GM18502 (cell line): ENCODE data around the gene EXTL2.
"Not testable (repeated sequence)": the region's sequence is repeated elsewhere in the genome, so short reads cannot be mapped to it uniquely, and the experiment has no call there.

Experiments
- ATAC-seq: cut with Tn5 transposase; IDR thresholded peaks from one replicate; pipeline ENCODE4 v1.9.1; 2021; ENCODE audit warnings: mild to moderate bottlenecking; ENCODE audit not compliant: unreplicated experiment, poor library complexity

Gene EXTL2, protein sequence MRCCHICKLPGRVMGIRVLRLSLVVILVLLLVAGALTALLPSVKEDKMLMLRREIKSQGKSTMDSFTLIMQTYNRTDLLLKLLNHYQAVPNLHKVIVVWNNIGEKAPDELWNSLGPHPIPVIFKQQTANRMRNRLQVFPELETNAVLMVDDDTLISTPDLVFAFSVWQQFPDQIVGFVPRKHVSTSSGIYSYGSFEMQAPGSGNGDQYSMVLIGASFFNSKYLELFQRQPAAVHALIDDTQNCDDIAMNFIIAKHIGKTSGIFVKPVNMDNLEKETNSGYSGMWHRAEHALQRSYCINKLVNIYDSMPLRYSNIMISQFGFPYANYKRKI

DNA sequence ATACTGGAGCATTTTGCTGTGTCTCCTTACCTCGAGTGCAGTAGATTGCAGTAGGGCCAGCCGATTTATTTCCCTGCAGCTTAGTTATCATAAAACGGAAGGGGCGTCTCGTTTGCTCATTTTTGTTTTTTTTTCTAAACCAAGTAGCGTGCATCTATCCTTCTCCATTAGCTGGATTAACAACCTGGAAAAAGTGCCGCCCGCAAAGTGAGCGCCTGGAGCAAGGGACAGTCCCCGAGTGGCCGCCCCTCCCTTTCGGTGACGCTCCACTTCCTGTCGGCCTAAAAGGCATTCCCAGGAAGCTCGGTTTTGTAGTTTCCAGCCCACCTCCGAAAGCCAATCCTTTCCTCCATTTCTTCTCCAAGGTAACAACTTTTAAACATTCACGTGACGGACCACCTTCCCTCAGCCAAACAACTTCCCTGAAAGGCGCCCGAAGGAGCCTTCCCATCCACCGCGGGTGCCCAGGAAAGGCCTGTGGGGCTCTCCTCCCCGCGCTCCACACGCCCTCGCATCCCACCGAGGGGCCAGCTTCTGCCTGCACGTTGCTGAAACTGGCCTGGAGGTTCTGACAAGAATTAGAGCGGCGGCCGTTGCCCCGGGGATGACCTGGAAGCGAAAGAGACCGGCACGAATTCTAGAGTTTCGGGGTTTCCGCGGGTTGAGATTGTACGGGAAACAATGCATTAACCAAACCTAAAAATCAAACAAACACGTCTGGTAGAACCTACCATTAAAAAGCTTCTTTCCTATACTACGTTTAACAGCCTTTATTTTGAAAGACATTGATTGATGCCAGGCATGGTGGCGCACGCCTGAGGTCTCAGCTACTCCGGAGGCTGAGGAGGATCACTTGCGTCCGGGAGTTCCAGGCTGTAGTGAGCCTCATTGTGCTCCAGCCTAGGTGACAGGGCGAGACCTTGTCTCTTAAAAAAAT is at the start of gene EXTL2:
TSS of gene EXTL2 (minus strand) at position 240 of the 937 bp plus-strand sequence. CDS start 6,085 bp downstream, outside the sequence.
- peak; percentile 54 for ATAC-seq

DNA sequence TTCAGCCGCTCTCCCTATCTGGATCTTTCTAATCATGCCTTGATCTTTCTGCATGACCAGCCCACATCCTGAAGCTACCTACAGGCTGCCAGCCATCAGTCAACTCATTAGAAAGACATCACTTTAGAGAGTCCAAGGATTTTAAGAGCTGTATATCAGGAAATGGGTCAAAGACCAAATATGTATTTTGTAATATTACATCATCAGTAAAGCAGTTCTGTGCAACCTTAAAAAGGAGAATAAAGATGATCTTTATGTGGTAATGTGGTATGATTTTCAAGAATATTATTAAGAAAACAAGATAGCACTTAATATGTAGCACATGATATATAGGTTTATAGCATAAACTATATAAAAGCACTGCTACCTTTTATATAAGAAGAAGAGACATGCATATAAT is 48.9 kb upstream of the EXTL2 start:
- ATAC-seq = no peak

DNA sequence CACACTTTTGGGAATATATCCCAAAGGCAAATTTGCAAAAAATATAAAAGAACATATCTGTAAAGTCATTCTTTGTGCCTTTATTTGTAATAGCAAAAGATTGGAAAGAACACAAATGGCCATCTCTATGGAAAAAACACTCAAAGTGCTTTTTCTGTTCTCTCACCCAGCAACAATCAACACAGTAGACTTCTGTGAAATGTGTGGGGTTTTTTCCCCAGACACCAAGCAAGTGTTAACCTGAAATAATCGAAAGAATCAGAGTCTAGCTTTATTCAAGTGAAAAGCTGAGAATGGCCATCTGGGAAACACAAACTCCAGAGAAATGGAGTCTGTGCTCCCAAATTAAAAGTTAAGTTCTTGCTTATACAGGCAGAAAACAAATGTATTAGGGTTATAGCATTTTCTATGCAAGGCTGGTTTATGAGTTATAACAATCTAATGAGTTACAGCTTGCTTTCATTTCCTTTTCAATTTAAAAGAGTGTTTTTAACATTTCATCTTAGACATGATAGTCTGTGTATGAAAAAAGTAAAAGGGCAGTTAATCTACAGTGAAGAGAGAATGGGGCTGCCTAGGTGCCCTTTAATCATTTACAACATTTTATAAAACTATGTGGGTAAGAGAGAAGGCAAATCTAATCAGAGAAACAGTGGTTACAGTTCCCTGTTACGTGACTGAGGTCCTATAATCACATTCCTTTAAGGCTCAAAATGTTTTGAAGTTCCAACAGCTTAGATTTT is 47.8 kb upstream of the EXTL2 start:
- no peak for ATAC-seq

DNA sequence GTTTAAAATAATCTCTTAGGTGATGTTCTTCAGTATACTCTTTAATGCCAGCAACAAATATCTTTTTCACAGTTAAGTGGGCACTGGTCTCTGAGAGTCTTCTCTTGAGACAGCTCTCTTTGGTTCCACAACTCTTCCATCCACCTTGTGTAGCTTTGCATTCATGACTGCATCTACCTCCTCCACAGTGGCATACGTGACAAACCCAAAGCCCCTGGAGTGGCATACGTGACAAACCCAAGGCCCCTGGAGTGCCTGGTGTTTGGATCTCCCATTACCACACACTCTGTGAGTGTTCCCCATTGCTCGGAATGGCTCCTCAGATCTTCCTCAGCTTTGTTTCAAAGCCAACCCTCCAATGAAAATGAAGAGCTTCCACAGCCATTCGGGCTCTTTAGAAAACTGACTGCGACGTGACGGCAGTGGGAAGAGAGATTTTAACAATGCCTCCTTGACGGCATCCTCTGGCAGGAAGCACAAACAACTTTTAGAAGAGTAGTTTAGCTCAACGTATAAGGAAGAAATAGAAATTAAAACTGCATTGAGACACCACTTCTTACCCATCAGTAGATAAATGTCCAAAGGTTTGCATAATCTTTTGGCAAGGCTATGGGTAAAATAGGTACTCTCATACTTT is 47.1 kb upstream of the EXTL2 start:
- no peak for ATAC-seq

DNA sequence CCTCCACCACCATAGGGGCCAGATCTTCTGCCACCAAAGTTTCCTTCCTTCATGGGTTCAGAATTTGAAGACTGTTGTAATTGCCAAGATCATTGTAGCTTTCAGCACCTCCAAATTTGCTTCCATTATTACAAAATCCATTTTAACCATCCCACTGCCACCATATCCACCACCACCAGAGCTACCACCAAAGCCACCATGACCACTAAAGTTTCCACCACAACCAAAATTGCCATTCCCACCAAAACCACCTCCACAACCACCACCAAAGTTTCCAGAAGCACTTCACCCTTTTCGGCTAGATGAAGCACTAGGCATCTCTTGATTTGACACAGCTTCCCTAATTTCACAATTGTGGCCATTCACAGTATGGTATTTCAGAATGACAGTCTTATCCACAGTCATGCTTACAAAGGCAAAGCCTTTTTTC is 46.5 kb upstream of the EXTL2 start:
- peak; percentile 57 for ATAC-seq

DNA sequence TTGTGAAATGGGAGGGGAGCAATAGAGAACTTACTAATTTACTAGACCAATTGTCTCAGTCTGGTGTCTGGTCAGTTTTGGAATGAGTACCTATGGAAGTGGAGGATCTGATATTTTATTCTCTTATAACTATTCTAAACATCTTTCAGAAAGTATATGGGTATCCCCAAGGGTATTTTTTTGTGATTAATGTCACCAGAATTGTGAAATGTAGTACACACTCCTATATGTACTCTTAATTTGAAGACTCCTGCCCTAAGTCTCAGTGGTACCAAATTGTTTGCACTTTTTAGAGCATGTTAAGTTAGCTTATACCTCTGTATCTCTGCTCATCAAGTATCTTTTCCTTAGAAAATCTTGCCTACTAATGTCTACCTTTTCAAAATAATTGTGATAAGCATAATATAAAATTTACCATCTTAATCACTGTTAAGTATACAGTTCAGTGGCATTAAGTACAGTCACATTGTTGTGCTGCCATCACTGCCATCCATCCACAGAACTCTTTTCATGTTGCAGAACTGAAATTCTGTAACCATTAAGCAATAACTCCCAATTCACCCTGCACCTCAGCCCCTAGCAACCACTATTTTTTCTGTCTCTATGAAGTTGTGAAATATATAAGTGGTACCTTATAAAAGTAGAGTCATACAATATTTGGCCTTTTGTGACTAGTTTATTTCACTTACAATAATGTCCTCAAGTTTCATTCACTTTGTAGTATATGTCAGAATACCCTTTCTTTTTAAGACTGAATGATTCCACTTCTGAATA is 41.7 kb upstream of the EXTL2 start:
- ATAC-seq = no peak

DNA sequence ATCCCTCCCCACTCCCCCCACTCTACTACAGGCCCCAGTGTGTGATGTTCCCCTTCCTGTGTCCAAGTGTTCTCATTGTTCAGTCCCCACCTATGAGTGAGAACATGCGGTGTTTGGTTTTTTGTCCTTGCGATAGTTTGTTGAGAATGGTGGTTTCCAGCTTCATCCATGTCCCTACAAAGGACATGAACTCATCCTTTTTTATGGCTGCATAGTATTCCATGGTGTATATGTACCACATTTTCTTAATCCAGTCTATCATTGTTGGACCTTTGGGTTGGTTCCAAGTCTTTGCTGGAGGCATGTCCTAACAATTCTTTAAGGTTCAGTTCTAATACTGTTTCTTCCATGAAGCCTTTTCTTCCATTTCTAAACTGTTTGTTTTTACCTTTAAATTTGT is 38.9 kb upstream of the EXTL2 start:
- ATAC-seq = not testable (repeated sequence)

DNA sequence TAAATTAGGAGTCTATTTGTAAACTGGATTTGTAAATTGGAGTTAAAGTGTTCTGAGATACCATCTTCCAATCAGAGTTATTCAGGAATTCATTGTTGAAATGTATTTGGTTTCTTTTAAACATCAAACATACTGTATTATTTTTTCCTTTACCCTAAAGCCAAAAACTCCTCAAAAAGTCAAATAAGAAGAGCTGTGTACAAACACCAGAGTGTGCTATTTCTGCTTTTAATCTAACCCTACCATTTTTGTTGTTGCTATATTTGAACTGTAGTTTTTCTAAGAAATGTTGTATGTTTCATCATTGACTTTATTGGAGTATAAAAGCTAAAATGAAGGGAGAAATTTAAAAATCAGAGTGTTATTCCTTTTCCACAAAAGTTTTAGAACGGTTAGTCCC is 37.1 kb upstream of the EXTL2 start:
- ATAC-seq = no peak

DNA sequence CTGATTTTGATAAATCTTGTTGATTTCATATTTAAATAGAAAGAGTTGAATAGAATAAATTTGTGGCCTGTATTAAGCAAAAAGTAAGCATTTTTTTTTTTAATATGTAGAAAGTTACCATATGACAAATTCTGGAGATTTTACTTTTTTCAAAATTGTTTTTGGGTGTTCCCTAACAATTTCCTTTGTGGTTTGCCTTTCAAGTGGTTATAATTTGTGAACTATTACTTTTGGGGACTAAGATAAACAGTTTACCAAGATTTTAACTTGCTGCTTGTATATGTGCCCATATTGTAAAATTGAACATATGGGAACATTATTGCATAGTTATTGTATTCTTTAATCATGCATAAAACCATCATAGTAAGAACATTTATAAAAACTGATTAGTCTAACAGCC is 35.9 kb upstream of the EXTL2 start:
- no peak for ATAC-seq

DNA sequence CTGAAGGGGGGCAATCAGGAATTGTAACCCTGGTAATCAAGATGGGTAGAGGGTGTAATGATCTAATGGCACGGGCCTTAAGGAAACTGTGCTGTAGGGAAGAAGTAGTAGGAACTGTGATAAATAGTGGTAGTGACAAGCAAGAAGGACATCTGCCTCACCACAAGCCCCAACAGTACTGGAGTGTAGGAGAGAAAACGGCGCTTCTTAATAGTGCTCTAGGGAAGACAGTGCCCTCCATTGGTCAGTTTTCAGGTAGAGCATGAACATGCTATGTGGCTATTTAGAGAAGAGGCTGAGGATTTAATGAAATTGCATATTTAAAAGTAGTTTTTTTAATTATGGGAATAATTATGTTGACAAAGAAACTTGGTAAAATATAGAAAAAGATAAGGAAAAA is 33.5 kb upstream of the EXTL2 start:
- no peak for ATAC-seq

DNA sequence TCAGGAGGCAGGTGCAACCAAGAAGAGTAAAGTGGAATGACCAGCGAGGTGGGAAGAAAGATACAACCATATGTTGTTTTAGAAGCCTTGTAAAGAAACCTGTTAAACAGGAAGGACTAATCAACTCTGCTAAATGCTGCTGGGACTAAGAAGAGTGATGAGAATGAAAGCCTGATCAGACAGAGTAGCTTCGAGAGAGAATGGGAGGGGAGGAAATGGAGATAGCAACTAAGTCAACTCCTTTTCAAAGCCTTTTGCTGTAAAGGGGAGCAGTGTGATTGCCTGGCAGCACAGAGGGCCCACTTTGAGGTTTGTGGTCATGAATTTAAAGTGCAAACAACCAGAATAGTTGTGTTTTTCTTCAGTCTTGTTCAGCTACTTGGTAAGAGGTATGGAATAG is 32.6 kb upstream of the EXTL2 start:
- ATAC-seq = no peak

DNA sequence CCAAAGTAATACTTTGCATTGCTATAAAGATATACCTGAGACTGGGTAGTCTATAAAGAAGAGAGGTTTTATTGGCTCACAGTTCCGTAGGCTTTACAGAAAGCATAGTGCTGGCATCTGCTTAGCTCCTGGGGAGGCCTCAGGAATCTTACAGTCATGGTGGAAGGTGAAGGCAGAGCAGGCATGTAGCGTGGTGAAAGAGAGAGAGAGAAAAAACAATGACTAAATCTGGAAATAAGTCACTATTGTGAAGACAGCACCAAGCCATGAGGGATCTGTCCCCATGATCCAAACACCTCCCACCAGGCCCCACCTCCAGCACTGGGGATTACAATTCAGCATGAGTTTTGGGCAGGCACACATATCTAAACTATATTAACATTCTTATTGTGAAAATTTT is 31.6 kb upstream of the EXTL2 start:
- ATAC-seq = no peak

DNA sequence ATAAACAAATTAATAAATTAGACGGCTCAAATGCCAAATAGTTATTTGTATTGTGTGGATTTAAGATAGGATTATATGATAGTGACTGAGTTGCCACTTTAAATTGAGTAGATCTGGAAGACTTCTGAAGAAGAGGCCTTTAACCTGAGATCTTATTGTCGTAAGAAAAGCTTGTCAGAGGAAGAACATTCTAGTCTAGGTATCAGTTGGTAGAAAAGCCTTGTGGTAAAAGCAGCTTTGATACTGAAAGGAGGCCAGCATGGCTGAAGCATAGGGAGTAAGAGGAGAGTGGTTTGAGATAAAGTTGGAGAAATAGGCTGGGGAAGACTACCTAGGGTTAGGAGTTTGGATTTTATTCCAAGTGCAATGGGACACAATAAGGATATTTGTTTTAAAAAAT is 30.3 kb upstream of the EXTL2 start:
- no peak for ATAC-seq

DNA sequence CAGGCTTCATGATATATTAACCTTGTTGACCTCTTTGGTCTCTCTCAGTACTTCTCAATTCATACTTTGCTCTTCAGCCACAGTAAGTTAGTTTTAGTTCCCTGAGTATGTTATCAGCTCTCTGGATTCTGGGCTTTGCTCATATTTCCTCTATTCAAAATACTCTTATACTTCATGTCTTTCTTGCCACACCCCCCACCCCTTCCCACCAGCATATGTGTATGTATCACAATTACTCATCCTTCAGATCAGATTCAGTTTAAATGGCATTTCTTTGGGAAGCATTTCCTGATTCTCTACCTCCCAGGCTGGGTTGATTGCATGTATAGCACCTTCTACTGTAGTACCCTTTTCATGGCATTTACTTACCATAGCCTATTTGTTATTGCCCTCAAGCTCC is 29.6 kb upstream of the EXTL2 start:
- no peak for ATAC-seq

DNA sequence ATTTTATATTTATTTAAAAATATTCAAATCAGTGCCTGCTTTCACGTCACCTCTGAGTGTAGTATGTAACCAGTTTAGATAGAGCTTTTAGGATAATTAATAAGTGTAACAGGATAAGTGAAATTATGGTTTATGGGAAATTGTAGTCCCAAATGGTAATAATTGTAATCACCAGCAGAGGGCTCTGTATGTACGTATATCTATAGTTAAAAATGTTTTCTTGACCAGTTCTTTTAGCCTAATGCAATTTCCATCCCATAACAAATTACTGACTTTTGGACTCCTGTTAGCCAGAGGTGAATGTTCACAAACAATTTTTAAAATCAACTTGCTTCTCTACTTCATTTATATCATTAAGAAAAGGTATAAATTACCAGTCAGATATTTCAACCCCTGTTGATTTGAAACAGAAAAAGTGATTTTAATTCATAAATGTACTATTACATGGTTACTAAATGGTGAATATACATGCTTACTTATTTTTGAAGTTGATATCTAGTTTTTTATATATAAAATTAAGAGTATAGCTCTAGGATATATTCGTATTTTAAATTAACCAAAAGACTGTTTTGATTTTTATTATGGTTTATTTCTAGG is 26.6 kb upstream of the EXTL2 start:
- no peak for ATAC-seq

DNA sequence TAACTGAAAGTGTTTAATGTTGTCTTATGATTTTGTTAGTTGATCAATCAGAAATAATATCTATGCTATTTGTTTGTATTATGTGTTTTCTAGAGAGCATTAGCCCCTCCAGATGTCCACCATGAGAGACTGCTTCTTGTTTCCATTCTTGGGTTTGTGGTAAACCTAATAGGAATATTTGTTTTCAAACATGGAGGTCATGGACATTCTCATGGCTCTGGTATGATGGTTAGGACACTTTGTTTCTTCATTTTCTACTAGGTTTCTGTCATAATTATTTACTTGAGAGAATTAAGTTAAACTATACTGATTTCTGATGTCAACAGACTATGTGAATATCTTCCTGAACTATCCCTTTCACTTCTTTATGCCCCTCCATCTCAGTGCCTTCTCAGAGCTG is 17.4 kb upstream of the EXTL2 start:
- no peak for ATAC-seq

DNA sequence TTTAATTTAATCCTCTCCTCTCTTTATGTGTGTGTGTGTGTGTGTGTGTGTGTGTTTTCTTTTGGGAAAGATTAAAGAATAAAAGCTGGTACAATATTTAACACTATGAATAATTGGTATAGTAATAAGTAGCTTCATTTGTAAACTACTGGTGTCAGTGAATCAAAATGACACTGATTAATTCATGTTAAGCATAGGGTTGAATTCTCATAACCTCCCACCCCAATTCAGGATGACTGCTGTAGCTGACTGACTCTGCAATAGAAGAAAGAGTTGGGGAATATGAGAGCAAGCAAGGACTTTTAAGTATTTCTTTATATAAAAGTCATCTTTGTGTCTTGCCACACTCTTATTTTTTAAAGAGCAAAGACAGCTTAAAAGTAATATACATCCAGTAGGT is 14.4 kb upstream of the EXTL2 start:
- no peak for ATAC-seq

DNA sequence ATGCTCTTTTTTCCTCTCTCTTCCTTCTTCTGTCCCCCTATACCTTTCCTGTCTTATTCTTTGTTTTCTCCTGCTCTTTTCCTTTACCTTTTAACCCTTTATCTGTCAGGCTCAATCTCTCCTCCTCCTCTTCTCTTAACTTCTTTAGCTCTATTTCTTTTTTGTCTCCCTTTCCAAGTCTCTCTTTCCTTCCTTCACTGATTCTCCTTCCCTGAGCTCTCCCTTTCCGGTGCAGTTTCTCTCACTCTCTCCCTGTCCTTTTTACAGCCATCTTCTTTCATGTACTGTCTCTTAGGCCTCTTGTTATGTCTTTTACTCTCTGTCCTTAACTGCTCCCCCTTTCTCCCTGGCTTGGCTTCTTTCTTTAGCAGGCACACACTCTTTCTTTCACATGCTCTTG is 13.2 kb upstream of the EXTL2 start:
- no peak for ATAC-seq

DNA sequence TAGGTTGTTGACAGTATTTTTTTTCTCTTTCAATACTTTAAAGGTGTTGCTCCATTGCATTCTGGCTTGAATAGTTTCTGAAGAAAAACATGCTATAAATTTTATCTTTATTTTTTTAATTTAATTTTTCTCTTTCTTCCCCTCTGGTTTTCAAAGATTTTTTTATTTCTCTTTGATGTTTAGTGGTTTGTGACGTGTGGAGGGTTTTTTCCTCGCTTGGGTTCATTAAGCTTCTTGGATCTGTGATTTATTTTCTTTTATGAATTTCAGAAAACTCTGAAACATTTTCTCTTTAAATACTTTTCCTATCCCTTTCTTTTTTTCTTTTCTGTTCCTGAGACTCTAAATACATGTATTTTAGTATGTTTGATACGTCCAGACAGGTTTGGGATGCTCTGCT is 10.5 kb upstream of the EXTL2 start:
- ATAC-seq = no peak
